ENCODE measurements around the gene KDELR3. TPM values are rescaled to one million over a fixed set of nuclear protein-coding genes. Genes with fewer than 3 reads are reported as not detected.

Gene KDELR3
- total RNA-seq, 1 experiment from 2014 or later, result 33.1 TPM

GRCh38 chr22:38436629-38437395 is 31.1 kb upstream of the KDELR3 start:
- ChIA-PET POLR2A (no interaction called here), CTCF (no interaction called here), RAD21 (ENCODE audit: low non-redundant PET in 1 of 2, low total read pairs in 2 of 2, uncharacterized antibody in 2 of 2, unreplicated experiment in 2 of 2) (no interaction called here)
- H3K27me3 ChIP-seq (ENCODE audit: insufficient read depth, low read length), result no peaks in the 10 kb centered on the region
- no peak overlapping the region for H3K4me3 ChIP-seq (replicated peaks in 1 of 2; ENCODE audit: low read depth in 1 of 2, low read length in 2 of 2)
- no peaks in the 10 kb centered on the region for H3K9me2 ChIP-seq (ENCODE audit: insufficient read depth)
- DNase-seq (ENCODE audit: low read depth, low spot score) (no peak), ATAC-seq (no peak)
- H3K79me2 ChIP-seq (ENCODE audit: insufficient read depth, low read length), result no peaks in the 10 kb centered on the region
- no peak for TF ChIP-seq EGR1 (IDR thresholded peaks at IDR 0.05; ENCODE audit: low read depth)
- no peak for TF ChIP-seq ZFX (IDR thresholded peaks at IDR 0.05)
- no peak for TF ChIP-seq EZH2 (IDR thresholded peaks at IDR 0.05)
- no peak for TF ChIP-seq POLR2AphosphoS5 (IDR thresholded peaks at IDR 0.05; ENCODE audit: low read depth, low read length)
- TF ChIP-seq POLR2A (IDR thresholded peaks at IDR 0.05; ENCODE audit: borderline replicate concordance, extremely low read depth, insufficient read depth, insufficient read length), result no peak
- TF ChIP-seq, protein P1, sequence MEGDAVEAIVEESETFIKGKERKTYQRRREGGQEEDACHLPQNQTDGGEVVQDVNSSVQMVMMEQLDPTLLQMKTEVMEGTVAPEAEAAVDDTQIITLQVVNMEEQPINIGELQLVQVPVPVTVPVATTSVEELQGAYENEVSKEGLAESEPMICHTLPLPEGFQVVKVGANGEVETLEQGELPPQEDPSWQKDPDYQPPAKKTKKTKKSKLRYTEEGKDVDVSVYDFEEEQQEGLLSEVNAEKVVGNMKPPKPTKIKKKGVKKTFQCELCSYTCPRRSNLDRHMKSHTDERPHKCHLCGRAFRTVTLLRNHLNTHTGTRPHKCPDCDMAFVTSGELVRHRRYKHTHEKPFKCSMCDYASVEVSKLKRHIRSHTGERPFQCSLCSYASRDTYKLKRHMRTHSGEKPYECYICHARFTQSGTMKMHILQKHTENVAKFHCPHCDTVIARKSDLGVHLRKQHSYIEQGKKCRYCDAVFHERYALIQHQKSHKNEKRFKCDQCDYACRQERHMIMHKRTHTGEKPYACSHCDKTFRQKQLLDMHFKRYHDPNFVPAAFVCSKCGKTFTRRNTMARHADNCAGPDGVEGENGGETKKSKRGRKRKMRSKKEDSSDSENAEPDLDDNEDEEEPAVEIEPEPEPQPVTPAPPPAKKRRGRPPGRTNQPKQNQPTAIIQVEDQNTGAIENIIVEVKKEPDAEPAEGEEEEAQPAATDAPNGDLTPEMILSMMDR (IDR thresholded peaks at IDR 0.05 in 2 of 3, conservative IDR thresholded peaks at IDR 0.05 in 1 of 3; ENCODE audit: borderline replicate concordance in 1 of 3, insufficient read depth in 1 of 3, low read depth in 2 of 3, low read length in 2 of 3), result no peak
- TF ChIP-seq SRF (IDR thresholded peaks at IDR 0.05; ENCODE audit: low read depth), result no peak
- TF ChIP-seq JUND (IDR thresholded peaks at IDR 0.05), result no peak
- TF ChIP-seq, protein P2, sequence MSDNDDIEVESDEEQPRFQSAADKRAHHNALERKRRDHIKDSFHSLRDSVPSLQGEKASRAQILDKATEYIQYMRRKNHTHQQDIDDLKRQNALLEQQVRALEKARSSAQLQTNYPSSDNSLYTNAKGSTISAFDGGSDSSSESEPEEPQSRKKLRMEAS (IDR thresholded peaks at IDR 0.05), result no peak
- no peak for TF ChIP-seq ATF3 (IDR thresholded peaks at IDR 0.05)
- TF ChIP-seq, protein P3, sequence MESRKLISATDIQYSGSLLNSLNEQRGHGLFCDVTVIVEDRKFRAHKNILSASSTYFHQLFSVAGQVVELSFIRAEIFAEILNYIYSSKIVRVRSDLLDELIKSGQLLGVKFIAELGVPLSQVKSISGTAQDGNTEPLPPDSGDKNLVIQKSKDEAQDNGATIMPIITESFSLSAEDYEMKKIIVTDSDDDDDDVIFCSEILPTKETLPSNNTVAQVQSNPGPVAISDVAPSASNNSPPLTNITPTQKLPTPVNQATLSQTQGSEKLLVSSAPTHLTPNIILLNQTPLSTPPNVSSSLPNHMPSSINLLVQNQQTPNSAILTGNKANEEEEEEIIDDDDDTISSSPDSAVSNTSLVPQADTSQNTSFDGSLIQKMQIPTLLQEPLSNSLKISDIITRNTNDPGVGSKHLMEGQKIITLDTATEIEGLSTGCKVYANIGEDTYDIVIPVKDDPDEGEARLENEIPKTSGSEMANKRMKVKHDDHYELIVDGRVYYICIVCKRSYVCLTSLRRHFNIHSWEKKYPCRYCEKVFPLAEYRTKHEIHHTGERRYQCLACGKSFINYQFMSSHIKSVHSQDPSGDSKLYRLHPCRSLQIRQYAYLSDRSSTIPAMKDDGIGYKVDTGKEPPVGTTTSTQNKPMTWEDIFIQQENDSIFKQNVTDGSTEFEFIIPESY (IDR thresholded peaks at IDR 0.05; ENCODE audit: extremely low read depth, insufficient replicate concordance, low read length), result no peak
- TF ChIP-seq EZH2phosphoT487 (IDR thresholded peaks at IDR 0.05; ENCODE audit: borderline replicate concordance), result no peak
- TF ChIP-seq SIN3A (IDR thresholded peaks at IDR 0.05; ENCODE audit: low read depth), result no peak
- no peak for TF ChIP-seq FOSL1 (IDR thresholded peaks at IDR 0.05; ENCODE audit: low read depth)
- TF ChIP-seq TCF7L2 (IDR thresholded peaks at IDR 0.05; ENCODE audit: borderline replicate concordance, extremely low read depth, insufficient read depth, insufficient read length), result no peak
- no peak for TF ChIP-seq SP1 (IDR thresholded peaks at IDR 0.05; ENCODE audit: low read depth)
- TF ChIP-seq CBX3 (IDR thresholded peaks at IDR 0.05; ENCODE audit: low read depth), result no peak
- H4K20me1 ChIP-seq (ENCODE audit: insufficient read depth), result no peaks in the 10 kb centered on the region
- no peaks in the 10 kb centered on the region for H3K9me3 ChIP-seq (ENCODE audit: control insufficient read depth in 1 of 2, insufficient read depth in 1 of 2, low read depth in 1 of 2, low read length in 2 of 2)
- no peak overlapping the region for H3K9ac ChIP-seq (ENCODE audit: low read length)
- H3K4me1 ChIP-seq (ENCODE audit: control insufficient read depth in 1 of 2, insufficient read depth in 2 of 2, low read length in 2 of 2), result peaks cover 0 to 5% of the 10 kb centered on the region in 2 experiments; a peak in 1 of 4 replicates
- H3K27ac ChIP-seq (ENCODE audit: low read depth, low read length), result no peak overlapping the region
- BruUV-seq (replicated peaks), result no TSS peak
- H3K4me2 ChIP-seq (ENCODE audit: low read length), result no peak overlapping the region
- no peaks in the 10 kb centered on the region for H3K36me3 ChIP-seq (ENCODE audit: control insufficient read depth in 1 of 2, insufficient read depth in 2 of 2, low read length in 2 of 2)
- intact Hi-C loops (cut with micrococcal nuclease), result no loop called here
- no peak overlapping the region for H2AFZ ChIP-seq (ENCODE audit: low read depth, low read length, poor library complexity, severe bottlenecking)

All from HCT116 (cell line).